ENCODE results near the gene SYCE3. TPM values are rescaled to one million over a fixed set of nuclear protein-coding genes. Genes with fewer than 3 reads are reported as not detected.

The SYCE3 gene
- total and polyA plus RNA-seq, 9 of the 15 experiments (the other 6 are each of a cell fraction or from before 2014, with no cell fraction given), result 0.56 TPM; not detected in 8

- TF ChIP-seq DPF2 (IDR thresholded peaks at IDR 0.05), result no peak
- no peak for TF ChIP-seq ZNF766 (CRISPR knock-in tag; conservative IDR thresholded peaks at IDR 0.05)
- TF ChIP-seq GTF2A2 (tag; IDR thresholded peaks at IDR 0.05), result no peak
- no peak for TF ChIP-seq PPARD (CRISPR knock-in tag; IDR thresholded peaks at IDR 0.05)
- no peak for TF ChIP-seq NELFE (IDR thresholded peaks at IDR 0.05; ENCODE audit: insufficient read depth, insufficient read length)
- TF ChIP-seq, protein P1, sequence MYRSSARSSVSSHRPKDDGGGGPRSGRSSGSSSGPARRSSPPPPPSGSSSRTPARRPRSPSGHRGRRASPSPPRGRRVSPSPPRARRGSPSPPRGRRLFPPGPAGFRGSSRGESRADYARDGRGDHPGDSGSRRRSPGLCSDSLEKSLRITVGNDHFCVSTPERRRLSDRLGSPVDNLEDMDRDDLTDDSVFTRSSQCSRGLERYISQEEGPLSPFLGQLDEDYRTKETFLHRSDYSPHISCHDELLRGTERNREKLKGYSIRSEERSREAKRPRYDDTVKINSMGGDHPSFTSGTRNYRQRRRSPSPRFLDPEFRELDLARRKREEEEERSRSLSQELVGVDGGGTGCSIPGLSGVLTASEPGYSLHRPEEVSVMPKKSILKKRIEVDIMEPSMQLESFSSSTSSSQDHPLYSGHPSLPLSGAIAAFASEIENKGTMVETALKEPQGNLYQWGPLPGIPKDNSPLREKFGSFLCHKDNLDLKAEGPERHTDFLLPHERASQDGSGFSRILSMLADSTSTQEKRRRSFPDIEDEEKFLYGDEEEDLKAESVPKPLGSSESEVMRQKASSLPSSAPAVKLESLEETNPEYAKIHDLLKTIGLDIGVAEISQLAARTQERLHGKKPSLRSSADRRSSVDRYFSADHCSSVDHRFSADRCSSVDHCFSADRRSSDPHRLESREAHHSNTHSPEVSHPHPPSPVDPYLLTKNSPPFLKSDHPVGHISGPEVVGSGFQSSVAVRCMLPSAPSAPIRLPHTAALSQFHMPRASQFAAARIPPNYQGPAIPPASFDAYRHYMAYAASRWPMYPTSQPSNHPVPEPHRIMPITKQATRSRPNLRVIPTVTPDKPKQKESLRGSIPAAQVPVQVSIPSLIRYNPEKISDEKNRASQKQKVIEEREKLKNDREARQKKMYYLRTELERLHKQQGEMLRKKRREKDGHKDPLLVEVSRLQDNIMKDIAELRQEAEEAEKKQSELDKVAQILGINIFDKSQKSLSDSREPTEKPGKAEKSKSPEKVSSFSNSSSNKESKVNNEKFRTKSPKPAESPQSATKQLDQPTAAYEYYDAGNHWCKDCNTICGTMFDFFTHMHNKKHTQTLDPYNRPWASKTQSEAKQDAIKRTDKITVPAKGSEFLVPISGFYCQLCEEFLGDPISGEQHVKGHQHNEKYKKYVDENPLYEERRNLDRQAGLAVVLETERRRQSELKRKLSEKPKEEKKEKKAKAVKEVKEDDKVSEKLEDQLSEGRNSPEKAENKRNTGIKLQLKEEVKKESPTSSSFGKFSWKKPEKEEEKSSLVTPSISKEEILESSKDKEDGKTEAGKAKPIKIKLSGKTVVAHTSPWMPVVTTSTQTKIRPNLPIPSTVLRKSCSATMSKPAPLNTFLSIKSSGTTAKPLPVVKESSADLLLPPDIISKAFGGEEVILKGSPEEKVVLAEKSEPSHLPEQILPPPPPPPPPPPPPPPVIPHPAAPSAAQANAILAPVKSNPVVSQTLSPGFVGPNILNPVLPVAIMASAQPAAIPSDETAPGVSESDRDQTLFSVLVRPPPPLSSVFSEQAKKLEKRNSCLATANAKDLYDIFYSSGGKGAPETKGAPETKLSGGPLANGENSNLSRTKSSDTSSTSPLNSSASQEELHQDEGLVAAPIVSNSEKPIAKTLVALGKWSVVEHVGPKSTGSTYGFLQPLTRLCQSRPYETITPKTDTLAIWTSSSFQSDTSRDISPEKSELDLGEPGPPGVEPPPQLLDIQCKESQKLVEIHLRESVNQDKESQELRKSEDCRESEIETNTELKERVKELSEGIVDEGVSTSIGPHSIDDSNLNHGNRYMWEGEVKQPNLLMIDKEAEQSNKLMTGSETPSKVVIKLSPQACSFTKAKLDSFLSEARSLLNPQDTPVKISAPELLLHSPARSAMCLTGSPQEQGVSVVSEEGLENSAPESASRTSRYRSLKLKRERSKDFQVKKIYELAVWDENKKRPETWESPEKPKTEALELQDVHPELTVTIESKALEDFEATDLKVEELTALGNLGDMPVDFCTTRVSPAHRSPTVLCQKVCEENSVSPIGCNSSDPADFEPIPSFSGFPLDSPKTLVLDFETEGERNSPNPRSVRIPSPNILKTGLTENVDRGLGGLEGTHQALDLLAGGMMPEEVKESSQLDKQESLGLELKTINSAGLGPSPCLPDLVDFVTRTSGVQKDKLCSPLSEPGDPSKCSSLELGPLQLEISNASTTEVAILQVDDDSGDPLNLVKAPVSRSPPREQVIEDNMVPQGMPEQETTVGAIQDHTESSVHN (IDR thresholded peaks at IDR 0.05; ENCODE audit: borderline replicate concordance in 1 of 2, low read depth in 1 of 2), result no peak
- TF ChIP-seq, protein P2, sequence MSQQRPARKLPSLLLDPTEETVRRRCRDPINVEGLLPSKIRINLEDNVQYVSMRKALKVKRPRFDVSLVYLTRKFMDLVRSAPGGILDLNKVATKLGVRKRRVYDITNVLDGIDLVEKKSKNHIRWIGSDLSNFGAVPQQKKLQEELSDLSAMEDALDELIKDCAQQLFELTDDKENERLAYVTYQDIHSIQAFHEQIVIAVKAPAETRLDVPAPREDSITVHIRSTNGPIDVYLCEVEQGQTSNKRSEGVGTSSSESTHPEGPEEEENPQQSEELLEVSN (IDR thresholded peaks at IDR 0.05; ENCODE audit: borderline replicate concordance in 1 of 2, extremely low read depth in 1 of 2, insufficient read depth in 1 of 2, insufficient read length in 1 of 2, low read depth in 1 of 2, low read length in 1 of 2, poor library complexity in 1 of 2, severe bottlenecking in 1 of 2), result peak in 1 of 2 experiments; percentile 58
- peak; percentile 97 for TF ChIP-seq MTA1 (IDR thresholded peaks at IDR 0.05; ENCODE audit: borderline replicate concordance)
- peak; percentile 91 for TF ChIP-seq POLR2G (IDR thresholded peaks at IDR 0.05; ENCODE audit: low read depth, low read length)
- TF ChIP-seq PHB2 (IDR thresholded peaks at IDR 0.05; ENCODE audit: low read depth), result no peak
- TF ChIP-seq RFX5 (IDR thresholded peaks at IDR 0.05; ENCODE audit: low read depth, low read length), result no peak
- no peak for TF ChIP-seq ILK (tag; IDR thresholded peaks at IDR 0.05; ENCODE audit: borderline replicate concordance, low read depth)
- peak; percentile 94 for TF ChIP-seq TAF9B (IDR thresholded peaks at IDR 0.05; ENCODE audit: partially characterized antibody)
- TF ChIP-seq EP300 (IDR thresholded peaks at IDR 0.05; ENCODE audit: low read length), result no peak
- no peak for TF ChIP-seq BRD9 (IDR thresholded peaks at IDR 0.05; ENCODE audit: low read depth, partially characterized antibody)
- TF ChIP-seq ETV5 (CRISPR knock-in tag; IDR thresholded peaks at IDR 0.05; ENCODE audit: low read depth), result no peak
- TF ChIP-seq SP2 (IDR thresholded peaks at IDR 0.05; ENCODE audit: extremely low read depth, low read depth, low read length, poor library complexity, severe bottlenecking), result no peak
- no peak for TF ChIP-seq ZNF445 (CRISPR knock-in tag; IDR thresholded peaks at IDR 0.05; ENCODE audit: low read depth)
- TF ChIP-seq NFATC3 (IDR thresholded peaks at IDR 0.05), result no peak
Observed at GRCh38 chr22:50507991-50508884, 54.5 kb downstream of the SYCE3 start, which contains the start of gene NCAPH2 (continued).

Data from K562 (cell line).